ENCODE data around the gene JPT1.

DNA sequence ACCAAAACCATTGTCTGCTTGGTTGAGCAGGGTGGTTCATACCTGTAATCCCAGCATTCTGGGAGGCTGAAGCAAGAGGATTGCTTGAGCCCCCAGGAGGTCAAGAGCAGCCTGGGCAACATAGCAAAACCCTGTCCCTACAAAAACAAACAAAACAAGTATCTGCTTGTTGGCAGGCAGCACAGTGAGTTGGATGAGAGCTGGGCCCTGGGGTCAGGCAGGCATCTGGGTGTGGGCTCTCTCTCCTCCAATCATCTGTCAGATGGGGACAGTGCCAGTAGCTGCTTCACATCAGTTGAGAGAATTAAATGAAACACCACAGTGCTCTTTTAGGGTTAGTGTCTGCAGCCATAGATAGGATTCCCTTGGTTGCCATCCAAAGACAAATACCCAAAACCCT, 38.8 kb downstream of the JPT1 start:
- TF ChIP-seq POLR2A (IDR thresholded peaks at IDR 0.05) = no peak
- TF ChIP-seq, protein P1, sequence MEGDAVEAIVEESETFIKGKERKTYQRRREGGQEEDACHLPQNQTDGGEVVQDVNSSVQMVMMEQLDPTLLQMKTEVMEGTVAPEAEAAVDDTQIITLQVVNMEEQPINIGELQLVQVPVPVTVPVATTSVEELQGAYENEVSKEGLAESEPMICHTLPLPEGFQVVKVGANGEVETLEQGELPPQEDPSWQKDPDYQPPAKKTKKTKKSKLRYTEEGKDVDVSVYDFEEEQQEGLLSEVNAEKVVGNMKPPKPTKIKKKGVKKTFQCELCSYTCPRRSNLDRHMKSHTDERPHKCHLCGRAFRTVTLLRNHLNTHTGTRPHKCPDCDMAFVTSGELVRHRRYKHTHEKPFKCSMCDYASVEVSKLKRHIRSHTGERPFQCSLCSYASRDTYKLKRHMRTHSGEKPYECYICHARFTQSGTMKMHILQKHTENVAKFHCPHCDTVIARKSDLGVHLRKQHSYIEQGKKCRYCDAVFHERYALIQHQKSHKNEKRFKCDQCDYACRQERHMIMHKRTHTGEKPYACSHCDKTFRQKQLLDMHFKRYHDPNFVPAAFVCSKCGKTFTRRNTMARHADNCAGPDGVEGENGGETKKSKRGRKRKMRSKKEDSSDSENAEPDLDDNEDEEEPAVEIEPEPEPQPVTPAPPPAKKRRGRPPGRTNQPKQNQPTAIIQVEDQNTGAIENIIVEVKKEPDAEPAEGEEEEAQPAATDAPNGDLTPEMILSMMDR (IDR thresholded peaks at IDR 0.05) = no peak
